Sigmoid colon (tissue), 4 donors: ENCODE measurements around the gene SMAD1.

Experiments
- POLR2A ChIP-seq, 2 donors: fragments of 450-650 bp; IDR thresholded peaks; one replicate each; pipeline ENCODE4 v1.6.1; 2016; ENCODE audit warnings: antibody characterized with exemption in 2 of 2, mild to moderate bottlenecking in 2 of 2, moderate library complexity in 2 of 2
- POLR2AphosphoS5 ChIP-seq, 4 donors: sonication (generic); formaldehyde crosslinking; IDR thresholded peaks; one replicate each; pipeline ENCODE4 v1.6.1; 2017; ENCODE audit warnings: antibody characterized with exemption in 4 of 4
- TF ChIP-seq, protein P1 (sequence below), 4 experiments: fragments of 450-650 bp in 3 of 4; fragments of 200-600 bp in 1 of 4; IDR thresholded peaks; one replicate each; pipeline ENCODE4 v1.5.1; 2016 to 2019; ENCODE audit warnings: antibody characterized with exemption in 4 of 4, mild to moderate bottlenecking in 3 of 4, moderate library complexity in 2 of 4

DNA sequence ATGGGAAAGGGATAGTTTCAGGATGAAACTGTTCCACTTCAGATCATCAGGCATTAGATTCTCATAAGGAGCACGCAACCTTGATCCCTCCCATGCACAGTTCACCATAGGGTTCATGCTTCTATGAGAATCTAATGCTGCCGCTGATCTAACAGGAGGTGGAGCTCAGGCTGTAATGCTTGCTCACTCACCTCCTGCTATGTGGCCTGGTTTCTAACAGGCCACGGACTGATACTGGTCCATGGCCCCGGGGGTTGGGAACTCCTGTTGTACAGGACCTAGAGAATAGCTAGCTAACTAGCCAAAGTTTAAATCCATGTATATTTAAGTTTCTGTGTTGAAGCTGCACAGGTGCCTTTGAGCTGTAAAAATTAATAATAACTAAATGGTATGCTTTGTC is 71.7 kb downstream of the SMAD1 start:
- TF ChIP-seq, protein P1, sequence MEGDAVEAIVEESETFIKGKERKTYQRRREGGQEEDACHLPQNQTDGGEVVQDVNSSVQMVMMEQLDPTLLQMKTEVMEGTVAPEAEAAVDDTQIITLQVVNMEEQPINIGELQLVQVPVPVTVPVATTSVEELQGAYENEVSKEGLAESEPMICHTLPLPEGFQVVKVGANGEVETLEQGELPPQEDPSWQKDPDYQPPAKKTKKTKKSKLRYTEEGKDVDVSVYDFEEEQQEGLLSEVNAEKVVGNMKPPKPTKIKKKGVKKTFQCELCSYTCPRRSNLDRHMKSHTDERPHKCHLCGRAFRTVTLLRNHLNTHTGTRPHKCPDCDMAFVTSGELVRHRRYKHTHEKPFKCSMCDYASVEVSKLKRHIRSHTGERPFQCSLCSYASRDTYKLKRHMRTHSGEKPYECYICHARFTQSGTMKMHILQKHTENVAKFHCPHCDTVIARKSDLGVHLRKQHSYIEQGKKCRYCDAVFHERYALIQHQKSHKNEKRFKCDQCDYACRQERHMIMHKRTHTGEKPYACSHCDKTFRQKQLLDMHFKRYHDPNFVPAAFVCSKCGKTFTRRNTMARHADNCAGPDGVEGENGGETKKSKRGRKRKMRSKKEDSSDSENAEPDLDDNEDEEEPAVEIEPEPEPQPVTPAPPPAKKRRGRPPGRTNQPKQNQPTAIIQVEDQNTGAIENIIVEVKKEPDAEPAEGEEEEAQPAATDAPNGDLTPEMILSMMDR (IDR thresholded peaks at IDR 0.05): no peak
- TF ChIP-seq POLR2A (IDR thresholded peaks at IDR 0.05): no peak
- no peak for TF ChIP-seq POLR2AphosphoS5 (IDR thresholded peaks at IDR 0.05)
